Tibial artery (tissue), 4 donors: Measurements from ENCODE around the gene MAD1L1.

Experiments used
- DNase-seq, 2 donors: peaks; one replicate each; pipeline ENCODE4 v3.0.0-alpha.2; 2019
- H3K27ac ChIP-seq, 2 donors: fragments of 200-600 bp; sonication (generic) in 1 of 2; 1 replicate in 1 of 2; 2 replicates in 1 of 2; pipeline ENCODE4 v1.5.1; 2018 to 2019; ENCODE audit warnings: mild to moderate bottlenecking in 1 of 2
- H3K27me3 ChIP-seq, 2 donors: fragments of 200-600 bp; sonication (generic) in 1 of 2; one replicate each; pipeline versions ENCODE4 v1.5.1 to v1.6.0; 2016 to 2019
- H3K36me3 ChIP-seq, 3 donors: fragments of 200-600 bp; sonication (generic) in 2 of 3; one replicate each; pipeline ENCODE4 v1.5.1; 2016 to 2019; ENCODE audit warnings: mild to moderate bottlenecking in 2 of 3
- H3K4me1 ChIP-seq, 4 donors: fragments of 200-600 bp; sonication (generic) in 2 of 4; 1 replicate in 3 of 4; 2 replicates in 1 of 4; pipeline ENCODE4 v1.5.1; 2016 to 2019
- H3K4me3 ChIP-seq, 2 donors: fragments of 200-600 bp; sonication (generic) in 1 of 2; 1 replicate in 1 of 2; 2 replicates in 1 of 2; pipeline ENCODE4 v1.5.1; 2018 to 2019; ENCODE audit warnings: mild to moderate bottlenecking in 2 of 2
- H3K9me3 ChIP-seq, 3 donors: fragments of 200-600 bp; sonication (generic) in 1 of 3; one replicate each; pipeline ENCODE4 v1.5.1; 2016 to 2019
- intact Hi-C: fragments of 100-400 bp; cut with DNase I; formaldehyde crosslinking; loops from one replicate; pipeline ENCODE4 v1.15.0; 2023; ENCODE audit warnings: low total_unique reads
- TF ChIP-seq, protein P1 (sequence below), 2 experiments: fragments of 200-600 bp in 1 of 2; fragments of 450-650 bp in 1 of 2; IDR thresholded peaks; one replicate each; pipeline ENCODE4 v1.5.1; 2017 to 2019; ENCODE audit warnings: antibody characterized with exemption in 2 of 2, mild to moderate bottlenecking in 1 of 2, moderate library complexity in 1 of 2

The MAD1L1 gene

GRCh38 chr7:1768832-1769231 lies 463.9 kb downstream of the MAD1L1 start:
- TF ChIP-seq, protein P1, sequence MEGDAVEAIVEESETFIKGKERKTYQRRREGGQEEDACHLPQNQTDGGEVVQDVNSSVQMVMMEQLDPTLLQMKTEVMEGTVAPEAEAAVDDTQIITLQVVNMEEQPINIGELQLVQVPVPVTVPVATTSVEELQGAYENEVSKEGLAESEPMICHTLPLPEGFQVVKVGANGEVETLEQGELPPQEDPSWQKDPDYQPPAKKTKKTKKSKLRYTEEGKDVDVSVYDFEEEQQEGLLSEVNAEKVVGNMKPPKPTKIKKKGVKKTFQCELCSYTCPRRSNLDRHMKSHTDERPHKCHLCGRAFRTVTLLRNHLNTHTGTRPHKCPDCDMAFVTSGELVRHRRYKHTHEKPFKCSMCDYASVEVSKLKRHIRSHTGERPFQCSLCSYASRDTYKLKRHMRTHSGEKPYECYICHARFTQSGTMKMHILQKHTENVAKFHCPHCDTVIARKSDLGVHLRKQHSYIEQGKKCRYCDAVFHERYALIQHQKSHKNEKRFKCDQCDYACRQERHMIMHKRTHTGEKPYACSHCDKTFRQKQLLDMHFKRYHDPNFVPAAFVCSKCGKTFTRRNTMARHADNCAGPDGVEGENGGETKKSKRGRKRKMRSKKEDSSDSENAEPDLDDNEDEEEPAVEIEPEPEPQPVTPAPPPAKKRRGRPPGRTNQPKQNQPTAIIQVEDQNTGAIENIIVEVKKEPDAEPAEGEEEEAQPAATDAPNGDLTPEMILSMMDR (IDR thresholded peaks at IDR 0.05), result no peak
- peaks cover 0 to 10% (median 0%) of the 10 kb centered on the region in 3 donors for H3K9me3 ChIP-seq
- no peak overlapping the region for H3K4me3 ChIP-seq
- H3K27me3 ChIP-seq, result peaks cover 0 to 19% of the 10 kb centered on the region in 2 donors
- H3K27ac ChIP-seq, result no peak overlapping the region
- DNase-seq, result no peak
- H3K36me3 ChIP-seq, result no peaks in the 10 kb centered on the region
- intact Hi-C loops, result no loop called here
- H3K4me1 ChIP-seq, result no peaks in the 10 kb centered on the region

- TF ChIP-seq, protein P1 (IDR thresholded peaks at IDR 0.05), result no peak
- Histone ChIP-seq H3K9me3 (peaks cover 0 to 18% (median 10%) of the 10 kb centered on the region in 3 donors), H3K27me3 (peaks cover 0 to 19% of the 10 kb centered on the region in 2 donors), H3K4me3 (no peak overlapping the region), H3K27ac (no peak overlapping the region), H3K36me3 (no peaks in the 10 kb centered on the region), H3K4me1 (no peaks in the 10 kb centered on the region)
- intact Hi-C loops, result no loop called here
- no peak for DNase-seq
Measured at GRCh38 chr7:1767524-1767923, 465.2 kb downstream of the MAD1L1 start.
